ENCODE results near the gene UNC5A. TPM values are rescaled to one million over a fixed set of nuclear protein-coding genes. Genes with fewer than 3 reads are reported as not detected.
"Not testable (repeated sequence)": the region's sequence is repeated elsewhere in the genome, so short reads cannot be mapped to it uniquely, and the experiment has no call there.

UNC5A gene
- total RNA-seq, 1 experiment from 2014 or later = 0.13 TPM

DNA sequence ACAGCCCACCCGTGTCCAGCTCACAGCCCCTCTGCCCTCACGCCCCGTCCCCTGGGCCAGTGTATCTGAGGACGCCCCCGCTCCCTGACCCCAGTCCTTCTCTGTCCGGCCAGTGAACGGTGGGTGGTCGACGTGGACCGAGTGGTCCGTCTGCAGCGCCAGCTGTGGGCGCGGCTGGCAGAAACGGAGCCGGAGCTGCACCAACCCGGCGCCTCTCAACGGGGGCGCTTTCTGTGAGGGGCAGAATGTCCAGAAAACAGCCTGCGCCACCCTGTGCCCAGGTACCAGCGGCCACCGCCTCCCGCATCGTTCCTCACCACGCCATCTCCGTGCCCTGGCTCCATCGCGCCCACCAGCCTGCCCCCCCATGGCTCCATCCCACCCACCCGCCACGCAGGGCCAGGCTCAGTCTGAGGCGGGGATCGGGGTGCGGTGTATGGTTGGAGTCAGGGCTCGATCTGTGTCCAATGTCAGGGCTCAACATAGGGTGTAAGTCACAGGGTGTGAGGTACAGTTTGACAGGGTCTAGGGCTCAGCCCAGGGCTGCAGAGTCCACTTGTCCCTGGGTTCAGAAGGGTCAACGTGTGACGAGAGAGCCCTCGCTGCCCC lies 59.2 kb downstream of the UNC5A start:
- in situ Hi-C loops (cut with HindIII; ENCODE audit: low pct_unique_long_range_greater_than_20kb, low sequenced_read_pairs) (no loop called here), intact Hi-C loops (cut with micrococcal nuclease; ENCODE audit: unreplicated experiment) (no loop called here)
- H3K9me3 ChIP-seq (ENCODE audit: control insufficient read depth, insufficient read depth, low read depth, low read length) = no peaks in the 10 kb centered on the region
- no TSS peak for BruUV-seq (replicated peaks)
- no peak overlapping the region for H3K27ac ChIP-seq (ENCODE audit: low read length)
- TF ChIP-seq SIN3A (IDR thresholded peaks at IDR 0.05; ENCODE audit: borderline replicate concordance, insufficient read depth, low read depth, low read length) (no peak), POLR2AphosphoS5 (IDR thresholded peaks at IDR 0.05; ENCODE audit: low read depth, low read length) (no peak), TCF7L2 (IDR thresholded peaks at IDR 0.05; ENCODE audit: low read depth, low read length) (no peak), CTCF (IDR thresholded peaks at IDR 0.05) (no peak)
- TF ChIP-seq, protein P1, sequence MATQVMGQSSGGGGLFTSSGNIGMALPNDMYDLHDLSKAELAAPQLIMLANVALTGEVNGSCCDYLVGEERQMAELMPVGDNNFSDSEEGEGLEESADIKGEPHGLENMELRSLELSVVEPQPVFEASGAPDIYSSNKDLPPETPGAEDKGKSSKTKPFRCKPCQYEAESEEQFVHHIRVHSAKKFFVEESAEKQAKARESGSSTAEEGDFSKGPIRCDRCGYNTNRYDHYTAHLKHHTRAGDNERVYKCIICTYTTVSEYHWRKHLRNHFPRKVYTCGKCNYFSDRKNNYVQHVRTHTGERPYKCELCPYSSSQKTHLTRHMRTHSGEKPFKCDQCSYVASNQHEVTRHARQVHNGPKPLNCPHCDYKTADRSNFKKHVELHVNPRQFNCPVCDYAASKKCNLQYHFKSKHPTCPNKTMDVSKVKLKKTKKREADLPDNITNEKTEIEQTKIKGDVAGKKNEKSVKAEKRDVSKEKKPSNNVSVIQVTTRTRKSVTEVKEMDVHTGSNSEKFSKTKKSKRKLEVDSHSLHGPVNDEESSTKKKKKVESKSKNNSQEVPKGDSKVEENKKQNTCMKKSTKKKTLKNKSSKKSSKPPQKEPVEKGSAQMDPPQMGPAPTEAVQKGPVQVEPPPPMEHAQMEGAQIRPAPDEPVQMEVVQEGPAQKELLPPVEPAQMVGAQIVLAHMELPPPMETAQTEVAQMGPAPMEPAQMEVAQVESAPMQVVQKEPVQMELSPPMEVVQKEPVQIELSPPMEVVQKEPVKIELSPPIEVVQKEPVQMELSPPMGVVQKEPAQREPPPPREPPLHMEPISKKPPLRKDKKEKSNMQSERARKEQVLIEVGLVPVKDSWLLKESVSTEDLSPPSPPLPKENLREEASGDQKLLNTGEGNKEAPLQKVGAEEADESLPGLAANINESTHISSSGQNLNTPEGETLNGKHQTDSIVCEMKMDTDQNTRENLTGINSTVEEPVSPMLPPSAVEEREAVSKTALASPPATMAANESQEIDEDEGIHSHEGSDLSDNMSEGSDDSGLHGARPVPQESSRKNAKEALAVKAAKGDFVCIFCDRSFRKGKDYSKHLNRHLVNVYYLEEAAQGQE (IDR thresholded peaks at IDR 0.05; ENCODE audit: insufficient read depth in 1 of 2, low read depth in 2 of 2, low read length in 1 of 2) = no peak
- no peaks in the 10 kb centered on the region for H3K4me1 ChIP-seq (ENCODE audit: control insufficient read depth, insufficient read depth, low read length)
- H3K4me3 ChIP-seq (ENCODE audit: low read depth in 2 of 2, low read length in 2 of 2) = no peak overlapping the region
- ChIA-PET CTCF (no interaction called here), POLR2A (interaction anchor here (0.6 kb wide), 1 partner anchor 29 kb away, joined by 16 read pairs; no protein-coding TSS in a partner anchor)
- peak; percentile 51 for ATAC-seq
- DNase-seq (ENCODE audit: low read depth, low spot score) = no peak
- no peaks in the 10 kb centered on the region for H3K27me3 ChIP-seq (ENCODE audit: control insufficient read depth, insufficient read depth, low read length)
- H3K36me3 ChIP-seq (ENCODE audit: control insufficient read depth, insufficient read depth, low read length) = no peaks in the 10 kb centered on the region

GRCh38 chr5:176870110-176870591 lies 59.8 kb downstream of the UNC5A start:
- H3K4me1 ChIP-seq (ENCODE audit: control insufficient read depth, insufficient read depth, low read length) = no peaks in the 10 kb centered on the region
- no TSS peak for BruUV-seq (replicated peaks)
- TF ChIP-seq TCF7L2 (IDR thresholded peaks at IDR 0.05; ENCODE audit: low read depth, low read length) (no peak), CTCF (IDR thresholded peaks at IDR 0.05) (peak; percentile 84)
- TF ChIP-seq, protein P1 (IDR thresholded peaks at IDR 0.05; ENCODE audit: insufficient read depth in 1 of 2, low read depth in 2 of 2, low read length in 1 of 2) = 0 out of 4 replicates have a peak, but pooled peaks of 1 of the 2 experiments have one; percentile 44
- H3K9me3 ChIP-seq (ENCODE audit: control insufficient read depth, insufficient read depth, low read depth, low read length) = no peaks in the 10 kb centered on the region
- H3K27me3 ChIP-seq (ENCODE audit: control insufficient read depth, insufficient read depth, low read length) = no peaks in the 10 kb centered on the region
- peak; percentile 86 for ATAC-seq
- ChIA-PET CTCF (interaction anchor here (0.7 kb wide), 2 partner anchors 24 to 320 kb away, joined by 4 to 8 read pairs; no protein-coding TSS in a partner anchor), POLR2A (no interaction called here)
- no peak for DNase-seq (ENCODE audit: low read depth, low spot score)
- intact Hi-C loops (cut with micrococcal nuclease; ENCODE audit: unreplicated experiment) = no loop called here
- no peak overlapping the region for H3K4me3 ChIP-seq (ENCODE audit: low read depth in 2 of 2, low read length in 2 of 2)
- in situ Hi-C loops (cut with HindIII; ENCODE audit: low pct_unique_long_range_greater_than_20kb, low sequenced_read_pairs) = no loop called here
- no peaks in the 10 kb centered on the region for H3K36me3 ChIP-seq (ENCODE audit: control insufficient read depth, insufficient read depth, low read length)
- H3K27ac ChIP-seq (ENCODE audit: low read length) = no peak overlapping the region

GRCh38 chr5:176870644-176871043 lies 60.3 kb downstream of the UNC5A start:
- H3K27ac ChIP-seq (ENCODE audit: low read length); ATAC-seq; POLR2A ChIA-PET; BruUV-seq (replicated peaks); H3K4me3 ChIP-seq (ENCODE audit: low read depth in 2 of 2, low read length in 2 of 2); H3K27me3 ChIP-seq (ENCODE audit: control insufficient read depth, insufficient read depth, low read length); H3K4me1 ChIP-seq (ENCODE audit: control insufficient read depth, insufficient read depth, low read length); H3K9me3 ChIP-seq (ENCODE audit: control insufficient read depth, insufficient read depth, low read depth, low read length); DNase-seq (ENCODE audit: low read depth, low spot score); in situ Hi-C loops (cut with HindIII; ENCODE audit: low pct_unique_long_range_greater_than_20kb, low sequenced_read_pairs); H3K36me3 ChIP-seq (ENCODE audit: control insufficient read depth, insufficient read depth, low read length); intact Hi-C loops (cut with micrococcal nuclease; ENCODE audit: unreplicated experiment): not testable (repeated sequence)
- CTCF ChIA-PET = interaction anchor here (0.7 kb wide), 2 partner anchors 25 to 320 kb away, joined by 4 to 8 read pairs; no protein-coding TSS in a partner anchor
